GM19328 (cell line): ENCODE results near the gene RET.

ENCODE experiments used
- ATAC-seq: cut with Tn5 transposase; IDR thresholded peaks from one replicate; pipeline ENCODE4 v1.9.1; 2021; ENCODE audit warnings: mild to moderate bottlenecking, moderate library complexity; ENCODE audit not compliant: unreplicated experiment

Gene RET

DNA sequence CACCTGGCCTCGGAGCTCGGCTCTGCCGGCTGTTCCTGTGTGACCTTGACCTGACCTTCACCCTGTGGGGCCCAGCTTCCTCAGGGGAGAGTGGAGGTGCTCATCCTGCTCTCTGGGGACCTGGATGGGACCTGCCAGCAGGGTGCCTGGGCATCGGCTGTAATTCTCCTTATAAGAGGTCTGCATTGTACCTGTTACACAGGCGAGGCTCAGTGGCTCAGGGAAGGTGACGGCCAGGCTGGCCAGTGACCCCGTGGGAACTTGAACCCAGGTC, 29.0 kb downstream of the RET start:
- ATAC-seq: no peak

DNA sequence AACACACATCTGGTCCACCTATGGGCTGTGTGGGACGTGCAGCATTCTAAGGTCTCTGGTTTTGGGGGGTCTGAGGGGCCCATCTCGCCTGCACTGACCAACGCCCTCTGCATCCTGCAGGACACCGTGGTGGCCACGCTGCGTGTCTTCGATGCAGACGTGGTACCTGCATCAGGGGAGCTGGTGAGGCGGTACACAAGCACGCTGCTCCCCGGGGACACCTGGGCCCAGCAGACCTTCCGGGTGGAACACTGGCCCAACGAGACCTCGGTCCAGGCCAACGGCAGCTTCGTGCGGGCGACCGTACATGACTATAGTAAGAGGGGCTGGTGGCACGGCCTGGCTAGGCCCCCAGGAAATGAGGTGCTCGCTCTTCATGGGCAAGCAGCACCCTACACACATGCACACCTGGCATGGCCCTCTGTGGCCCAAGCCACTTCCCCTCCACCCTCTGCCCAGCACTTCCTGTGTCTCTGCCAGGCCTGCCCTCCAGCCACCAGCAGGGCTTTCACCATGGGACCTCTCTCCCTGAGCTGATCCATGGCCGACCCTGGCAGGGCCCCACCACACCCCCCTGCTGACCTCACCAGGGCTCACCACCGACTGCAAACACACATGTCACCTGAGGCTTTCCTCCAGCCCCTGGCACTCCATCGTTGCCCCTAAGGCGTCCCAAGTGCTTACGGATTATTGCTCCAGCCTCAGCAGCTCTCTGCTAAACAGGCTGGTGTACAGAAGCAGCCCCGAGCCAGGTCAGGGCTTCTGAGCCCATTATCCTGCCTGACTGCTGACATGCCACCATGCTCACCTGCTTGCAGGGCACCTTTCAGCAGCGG, 29.6 kb downstream of the RET start:
- no peak for ATAC-seq

DNA sequence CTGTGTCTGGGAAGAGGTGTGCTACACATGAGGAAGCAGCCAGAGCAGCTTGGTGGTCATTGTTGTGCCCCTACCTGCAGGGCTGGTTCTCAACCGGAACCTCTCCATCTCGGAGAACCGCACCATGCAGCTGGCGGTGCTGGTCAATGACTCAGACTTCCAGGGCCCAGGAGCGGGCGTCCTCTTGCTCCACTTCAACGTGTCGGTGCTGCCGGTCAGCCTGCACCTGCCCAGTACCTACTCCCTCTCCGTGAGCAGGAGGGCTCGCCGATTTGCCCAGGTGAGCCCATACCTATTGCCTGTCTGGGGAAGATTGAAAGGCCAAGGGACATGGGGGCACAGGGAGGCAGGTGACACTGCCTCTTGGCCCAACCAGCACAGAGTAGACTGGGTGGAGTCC, 32.1 kb downstream of the RET start:
- no peak for ATAC-seq

DNA sequence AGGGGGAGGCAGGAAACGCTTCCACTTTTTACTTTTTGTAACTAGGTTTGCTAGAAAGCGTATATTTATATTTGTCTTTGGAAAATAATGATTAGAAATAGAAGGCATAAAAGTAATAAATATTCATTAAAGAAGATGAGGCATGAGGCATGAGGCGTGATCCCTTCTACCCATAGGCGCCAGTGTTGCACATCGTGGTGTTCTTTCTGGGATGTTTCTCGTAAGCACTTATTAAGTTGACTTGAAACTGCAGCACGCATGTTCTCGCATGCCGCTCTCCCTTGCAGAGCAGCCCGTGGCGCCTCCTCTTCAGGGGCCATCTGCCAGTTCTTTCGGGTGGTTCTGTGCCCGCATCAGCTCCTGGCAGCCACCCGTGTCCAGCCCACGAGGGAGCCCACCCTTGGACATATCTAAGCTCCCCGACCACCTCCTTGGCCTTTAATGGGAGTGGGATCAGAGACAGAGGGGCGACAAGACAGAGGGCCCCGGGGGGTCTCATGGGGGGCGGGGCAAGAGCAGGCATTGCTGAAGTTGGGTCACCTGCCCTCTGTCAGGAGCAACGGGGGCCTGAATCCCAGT, 32.9 kb downstream of the RET start:
- no peak for ATAC-seq

DNA sequence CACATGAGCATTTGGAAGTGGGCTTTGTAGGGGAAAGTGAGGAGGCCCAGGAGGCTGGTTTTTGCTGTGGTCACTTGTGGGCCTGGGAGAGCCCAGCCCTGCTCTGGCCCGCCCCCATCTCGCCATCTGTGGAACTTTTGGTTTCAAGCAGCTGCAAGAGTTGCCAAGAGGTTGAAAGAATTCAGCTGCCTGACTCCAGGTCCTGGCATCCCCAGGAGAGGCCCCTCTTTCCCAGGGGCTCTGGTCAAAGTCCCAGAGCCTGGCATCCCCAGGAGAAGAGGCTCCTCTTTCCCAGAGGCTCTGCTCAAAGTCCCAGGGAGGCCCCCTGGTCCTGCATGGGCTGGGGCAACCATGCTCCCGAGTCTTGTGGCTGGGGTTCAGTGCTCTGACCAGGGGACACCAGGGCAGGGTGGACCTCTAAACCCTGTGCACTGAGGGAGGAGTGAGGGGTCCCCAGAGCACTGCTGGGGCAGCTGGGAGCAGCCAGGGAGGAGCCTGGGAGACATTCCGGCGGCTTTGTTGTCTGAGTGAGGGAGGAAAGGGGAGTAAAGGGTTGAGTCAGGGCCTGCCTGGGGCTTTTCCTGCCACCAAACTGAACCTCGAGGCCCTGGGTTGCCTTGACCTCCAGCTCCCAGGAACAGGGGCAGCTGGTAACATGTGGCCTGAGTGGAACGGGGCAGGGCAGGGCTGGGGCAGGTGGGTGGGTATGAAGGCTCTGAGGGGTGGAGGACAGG, 33.6 kb downstream of the RET start:
- no peak for ATAC-seq

DNA sequence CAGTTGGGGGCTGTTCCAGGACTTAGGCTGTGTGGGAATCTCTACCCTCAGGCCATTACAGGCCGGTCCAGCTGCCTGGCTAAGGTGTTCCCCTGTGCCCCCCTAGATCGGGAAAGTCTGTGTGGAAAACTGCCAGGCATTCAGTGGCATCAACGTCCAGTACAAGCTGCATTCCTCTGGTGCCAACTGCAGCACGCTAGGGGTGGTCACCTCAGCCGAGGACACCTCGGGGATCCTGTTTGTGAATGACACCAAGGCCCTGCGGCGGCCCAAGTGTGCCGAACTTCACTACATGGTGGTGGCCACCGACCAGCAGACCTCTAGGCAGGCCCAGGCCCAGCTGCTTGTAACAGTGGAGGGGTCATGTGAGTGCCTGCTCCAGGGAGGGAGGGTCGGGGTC, 34.2 kb downstream of the RET start:
- ATAC-seq: no peak

DNA sequence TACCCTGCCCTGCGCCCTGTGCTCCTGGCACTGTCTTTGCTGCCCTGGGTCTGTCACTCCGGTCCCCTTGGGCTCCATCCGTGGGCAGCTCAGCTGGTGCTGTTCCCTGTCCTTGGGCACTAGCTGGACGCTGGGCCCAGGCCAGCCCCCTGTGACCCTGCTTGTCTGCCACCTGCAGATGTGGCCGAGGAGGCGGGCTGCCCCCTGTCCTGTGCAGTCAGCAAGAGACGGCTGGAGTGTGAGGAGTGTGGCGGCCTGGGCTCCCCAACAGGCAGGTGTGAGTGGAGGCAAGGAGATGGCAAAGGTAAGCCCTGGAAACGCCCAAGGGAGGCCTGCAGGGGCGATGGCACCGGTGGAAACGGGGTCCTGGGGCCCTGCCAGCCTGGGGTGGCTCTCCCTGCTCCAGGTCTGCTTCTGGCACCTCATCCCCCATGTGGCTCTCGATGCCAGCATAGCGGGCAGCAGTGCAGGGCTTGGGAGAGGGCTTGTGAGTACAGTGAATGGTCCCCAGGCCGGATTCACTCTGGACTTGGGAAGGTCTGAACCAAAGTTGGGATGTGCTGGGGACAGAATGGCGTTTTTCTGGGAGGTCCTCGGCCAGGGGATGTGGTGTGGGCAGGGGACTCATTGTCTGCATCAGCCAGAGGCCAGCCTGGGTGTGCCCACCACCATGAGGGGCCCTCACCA, 35.2 kb downstream of the RET start:
- no peak for ATAC-seq

DNA sequence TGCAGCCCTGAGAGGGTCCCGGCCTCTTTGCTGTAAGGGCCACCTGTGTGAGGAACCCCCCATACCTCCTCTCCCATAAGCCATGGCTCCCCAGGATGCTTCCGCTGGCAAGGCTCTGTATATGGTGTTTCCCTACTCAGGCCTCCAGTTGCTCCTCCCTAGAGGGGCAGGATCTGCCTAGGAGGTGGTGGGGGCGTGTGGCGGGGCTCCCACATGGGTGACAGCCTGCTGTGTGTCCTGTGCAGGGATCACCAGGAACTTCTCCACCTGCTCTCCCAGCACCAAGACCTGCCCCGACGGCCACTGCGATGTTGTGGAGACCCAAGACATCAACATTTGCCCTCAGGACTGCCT, 35.7 kb downstream of the RET start:
- no peak for ATAC-seq

DNA sequence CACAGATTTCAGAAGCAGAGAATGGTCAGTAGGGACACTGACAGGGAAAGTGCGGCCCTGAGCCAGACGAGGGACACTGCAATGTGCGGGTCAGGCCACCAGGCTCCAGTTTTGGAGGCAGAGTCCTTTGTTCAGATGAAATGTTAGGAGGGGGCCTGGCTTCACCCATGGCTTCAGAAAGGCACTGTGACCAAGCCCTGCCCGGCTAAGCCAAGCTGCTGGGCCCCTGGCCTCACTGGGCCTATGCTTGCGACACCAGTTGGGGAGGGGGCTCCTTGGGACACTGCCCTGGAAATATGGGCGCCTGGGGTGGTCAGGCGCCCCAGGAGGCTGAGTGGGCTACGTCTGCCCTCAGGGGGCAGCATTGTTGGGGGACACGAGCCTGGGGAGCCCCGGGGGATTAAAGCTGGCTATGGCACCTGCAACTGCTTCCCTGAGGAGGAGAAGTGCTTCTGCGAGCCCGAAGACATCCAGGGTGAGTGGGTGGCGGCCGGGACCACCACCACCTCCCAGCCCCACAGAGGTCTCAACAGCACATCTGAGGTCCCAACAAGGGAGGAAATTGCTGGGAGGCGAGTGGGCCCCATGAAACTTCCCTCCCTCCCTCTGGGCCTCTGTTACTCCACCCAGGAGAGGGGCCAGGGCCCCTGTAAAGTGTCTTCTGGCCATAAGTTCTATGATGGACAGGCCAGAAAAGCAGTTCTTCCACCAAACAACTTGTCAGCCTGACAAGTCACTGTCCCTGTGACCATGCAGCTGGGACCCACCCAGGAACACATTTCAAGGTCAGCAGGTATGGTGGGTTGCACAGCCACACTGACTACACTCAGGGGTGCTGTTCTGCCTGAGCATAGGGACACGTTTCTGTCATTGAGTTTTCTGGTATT, 36.6 kb downstream of the RET start:
- no peak for ATAC-seq

DNA sequence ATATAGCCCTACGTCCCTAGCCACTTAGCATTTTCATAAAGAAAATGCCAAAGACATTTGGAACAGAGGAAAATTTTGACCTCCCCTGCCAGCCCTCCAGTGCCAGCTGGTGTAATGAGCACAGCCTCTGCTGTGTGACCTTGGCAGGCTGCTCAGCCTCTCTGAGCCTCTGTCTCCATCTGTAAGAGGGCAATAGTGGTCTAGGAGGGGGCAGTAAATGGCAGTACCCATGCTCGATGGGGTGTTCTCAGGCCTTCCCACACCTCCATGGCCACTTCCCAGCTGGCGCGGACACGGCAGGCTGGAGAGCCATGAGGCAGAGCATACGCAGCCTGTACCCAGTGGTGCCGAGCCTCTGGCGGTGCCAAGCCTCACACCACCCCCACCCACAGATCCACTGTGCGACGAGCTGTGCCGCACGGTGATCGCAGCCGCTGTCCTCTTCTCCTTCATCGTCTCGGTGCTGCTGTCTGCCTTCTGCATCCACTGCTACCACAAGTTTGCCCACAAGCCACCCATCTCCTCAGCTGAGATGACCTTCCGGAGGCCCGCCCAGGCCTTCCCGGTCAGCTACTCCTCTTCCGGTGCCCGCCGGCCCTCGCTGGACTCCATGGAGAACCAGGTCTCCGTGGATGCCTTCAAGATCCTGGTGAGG, 37.3 kb downstream of the RET start:
- ATAC-seq: no peak

DNA sequence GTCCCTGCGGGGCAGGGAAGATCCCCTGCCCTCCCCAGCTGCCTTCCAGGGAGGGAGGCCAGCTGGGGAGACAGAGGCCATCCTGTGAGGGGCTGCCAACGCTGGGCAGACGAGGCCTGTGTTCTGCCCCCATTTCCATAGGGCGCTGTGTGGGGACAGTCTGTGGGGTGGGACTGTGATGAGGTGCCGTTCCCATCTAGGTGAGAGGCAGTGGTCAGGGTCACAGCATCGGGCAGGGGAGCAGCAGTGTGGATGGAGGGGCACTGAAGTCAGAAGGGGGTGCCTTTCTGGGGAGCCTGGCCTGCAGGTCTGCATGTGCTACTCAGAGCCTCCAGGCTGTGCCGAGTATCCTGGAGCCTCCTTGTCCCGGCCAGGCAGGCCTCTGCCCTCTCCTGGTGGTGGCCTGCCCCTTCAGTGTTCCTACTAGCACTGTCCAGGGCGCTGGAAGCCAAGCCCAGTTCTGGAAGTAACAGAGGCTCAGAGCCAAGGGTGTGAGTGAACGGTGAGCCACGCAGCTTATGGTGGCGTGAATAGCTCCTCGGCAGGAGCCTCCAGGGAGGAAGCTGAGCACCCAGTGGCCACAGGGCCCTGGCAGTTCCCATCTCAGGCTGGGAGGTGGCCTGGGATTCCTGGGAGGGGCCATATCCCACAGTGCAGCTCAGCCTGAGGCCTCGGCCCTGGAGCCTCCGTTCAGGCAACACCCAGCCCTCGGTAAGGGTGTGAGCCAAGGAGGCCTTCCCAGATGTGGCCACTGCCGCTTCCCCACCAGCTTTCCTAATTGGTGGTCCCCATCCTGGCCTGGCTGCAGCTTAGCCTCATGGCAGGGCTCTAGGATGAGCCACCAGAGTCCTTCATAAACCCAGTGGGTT, 38.1 kb downstream of the RET start:
- no peak for ATAC-seq

DNA sequence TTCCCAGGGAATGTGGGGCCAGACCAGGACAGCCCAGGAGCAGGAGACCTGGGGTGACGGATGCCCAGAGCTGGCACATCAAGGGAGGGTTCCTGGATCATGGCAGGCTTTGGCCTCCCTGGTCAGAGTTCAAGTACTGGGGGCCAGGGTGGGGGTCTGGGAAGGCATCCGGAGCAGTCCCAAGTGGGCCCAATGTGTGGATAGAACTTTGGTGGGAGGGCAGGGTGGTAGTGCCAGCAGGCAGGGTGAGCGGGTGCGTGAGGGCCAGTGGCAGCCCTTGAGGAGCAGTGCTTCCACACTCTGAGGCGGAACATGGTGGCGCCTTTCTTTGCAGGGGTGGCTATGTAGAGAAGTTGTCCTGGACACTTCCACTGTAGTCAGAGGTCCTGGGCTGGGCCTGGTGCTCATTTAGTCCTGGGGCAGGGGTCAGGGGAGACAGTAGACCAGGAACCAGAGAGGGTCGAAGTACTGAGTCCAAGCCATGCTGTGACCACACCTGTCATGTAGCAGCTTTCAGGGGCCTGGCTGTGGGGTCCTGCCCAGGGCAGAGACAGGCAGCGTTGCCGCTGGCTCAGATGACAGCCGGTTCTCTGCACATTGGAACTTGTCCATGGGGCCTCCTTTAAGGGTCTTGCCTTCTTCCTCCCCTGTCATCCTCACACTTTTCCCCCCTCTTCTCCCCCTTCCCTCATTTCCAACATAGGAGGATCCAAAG, 39.2 kb downstream of the RET start:
- ATAC-seq: no peak

DNA sequence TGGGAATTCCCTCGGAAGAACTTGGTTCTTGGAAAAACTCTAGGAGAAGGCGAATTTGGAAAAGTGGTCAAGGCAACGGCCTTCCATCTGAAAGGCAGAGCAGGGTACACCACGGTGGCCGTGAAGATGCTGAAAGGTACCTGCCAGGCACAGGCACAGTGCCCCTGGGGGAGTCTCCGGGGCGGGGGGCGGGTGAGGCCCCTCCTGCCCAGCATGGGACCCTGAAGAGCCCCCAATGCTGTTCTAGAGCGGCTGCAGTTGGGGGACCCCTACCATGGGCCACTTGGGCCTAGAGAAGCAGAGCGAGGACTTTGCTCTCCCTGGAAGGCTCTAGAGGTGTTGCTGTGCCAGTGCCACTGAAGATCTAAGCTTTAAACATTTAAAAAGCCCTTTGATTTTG, 39.7 kb downstream of the RET start:
- ATAC-seq: no peak

DNA sequence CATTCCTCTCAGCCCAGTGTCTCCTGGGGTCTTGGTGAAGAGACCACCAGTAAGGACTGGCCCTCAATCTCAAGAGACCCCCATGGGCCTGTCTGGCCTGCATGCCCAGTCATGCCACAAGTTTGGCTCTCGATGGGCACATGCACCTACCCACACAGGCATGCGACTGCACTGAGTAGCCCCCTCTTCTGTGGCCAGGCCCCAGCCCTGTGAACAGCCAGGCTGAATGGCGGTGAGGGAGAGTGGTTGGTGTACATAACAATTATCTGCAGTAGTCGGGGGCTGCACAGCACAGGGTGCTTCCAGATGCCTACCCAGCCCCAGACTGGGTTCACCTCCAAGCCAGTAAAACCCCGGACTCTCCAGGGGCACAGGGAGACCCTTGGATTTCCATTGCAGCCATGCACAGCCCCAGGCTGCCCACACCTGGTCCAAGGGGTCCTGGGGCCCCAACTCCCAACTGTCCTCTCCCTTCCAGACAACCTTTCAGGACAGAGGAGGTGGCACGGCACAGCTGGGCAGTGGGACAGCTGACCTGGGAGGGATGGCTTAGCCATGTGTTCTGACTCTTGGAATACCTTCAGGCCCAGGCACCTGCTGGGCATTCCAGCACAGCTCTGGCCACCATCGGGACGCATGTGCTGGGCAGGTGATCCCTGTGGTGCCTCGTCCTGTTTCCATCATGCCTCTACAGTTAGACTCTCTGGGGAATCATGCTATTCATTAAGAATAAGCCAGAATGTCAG, 40.3 kb downstream of the RET start:
- no peak for ATAC-seq

DNA sequence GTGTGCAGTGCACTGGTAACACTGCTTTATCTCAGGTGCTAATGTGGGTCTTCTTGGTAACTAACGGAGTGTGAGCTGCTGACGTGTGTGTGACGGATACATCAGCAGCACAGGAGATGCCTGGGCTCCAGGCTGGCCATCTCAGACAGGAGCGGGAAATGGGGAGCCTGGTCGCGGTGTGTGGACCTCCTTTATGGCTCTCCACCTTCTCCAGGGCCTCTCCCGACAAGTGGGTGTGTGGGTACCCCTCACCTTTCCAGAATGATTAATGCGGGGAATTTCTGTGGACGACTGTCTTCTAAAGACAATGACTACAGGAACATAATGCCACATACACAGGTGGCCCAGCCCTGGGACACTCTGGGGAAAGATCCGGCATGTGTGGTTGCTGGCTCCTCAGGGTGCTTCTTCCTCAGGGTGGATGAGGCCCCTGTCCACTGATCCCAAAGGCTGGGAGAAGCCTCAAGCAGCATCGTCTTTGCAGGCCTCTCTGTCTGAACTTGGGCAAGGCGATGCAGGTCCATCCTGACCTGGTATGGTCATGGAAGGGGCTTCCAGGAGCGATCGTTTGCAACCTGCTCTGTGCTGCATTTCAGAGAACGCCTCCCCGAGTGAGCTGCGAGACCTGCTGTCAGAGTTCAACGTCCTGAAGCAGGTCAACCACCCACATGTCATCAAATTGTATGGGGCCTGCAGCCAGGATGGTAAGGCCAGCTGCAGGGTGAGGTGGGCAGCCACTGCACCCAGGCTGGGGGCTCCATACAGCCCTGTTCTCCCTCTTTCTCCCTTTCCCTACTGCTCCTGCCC, 41.1 kb downstream of the RET start:
- ATAC-seq: no peak

DNA sequence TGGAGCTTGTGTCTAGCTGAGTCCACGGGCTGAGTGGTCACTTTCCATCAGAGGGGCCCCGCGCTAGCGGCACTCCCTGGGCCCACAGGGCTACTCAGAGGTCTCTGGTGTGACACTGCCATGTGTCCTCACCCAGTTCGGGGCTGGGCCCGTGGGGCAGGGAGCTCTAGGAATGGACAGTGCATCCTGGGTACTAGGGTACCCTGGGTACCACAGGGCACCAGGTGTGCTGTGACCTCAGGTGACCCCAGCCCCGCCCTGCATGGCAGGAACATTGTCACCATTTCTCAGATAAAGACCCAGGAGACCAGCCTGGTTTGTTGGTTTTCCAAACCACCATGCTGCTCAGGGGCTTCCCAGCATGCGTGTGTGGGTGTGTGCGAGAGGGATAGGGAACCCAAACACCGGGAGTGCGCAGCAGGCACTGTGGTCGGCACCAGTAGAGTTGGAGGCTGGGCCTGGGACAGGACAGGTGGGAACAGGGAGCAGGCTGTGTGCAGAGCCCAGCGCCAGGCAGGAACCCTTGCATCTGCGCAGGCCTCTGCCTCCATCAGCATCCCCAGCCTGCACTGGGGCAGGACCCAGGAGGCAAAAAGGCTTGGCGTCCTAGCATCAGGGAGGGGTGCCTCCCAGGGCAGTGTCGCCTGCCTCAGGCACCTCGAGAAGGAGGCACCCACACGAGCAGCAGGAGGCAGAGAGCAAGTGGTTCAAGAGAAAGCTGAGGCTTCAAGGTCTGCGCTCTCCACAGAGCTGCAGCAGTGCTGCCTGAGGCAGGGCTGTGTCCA, 42.0 kb downstream of the RET start:
- ATAC-seq: no peak
